SK-N-SH (cell line): Measurements from ENCODE around the gene KLC4.

ENCODE experiments used
- EP300 ChIP-seq, 2 experiments: IDR thresholded peaks; 2 replicates each; pipeline versions ENCODE4 v1.4.0 to v1.6.1; 2012; ENCODE audit warnings: borderline replicate concordance in 1 of 2, low read depth in 1 of 2, low read length in 1 of 2
- FOSL2 ChIP-seq: IDR thresholded peaks from 2 replicates; pipeline ENCODE4 v1.4.0; 2012; ENCODE audit warnings: low read depth, mild to moderate bottlenecking, moderate library complexity, borderline replicate concordance
- MAX ChIP-seq: IDR thresholded peaks from 2 replicates; pipeline ENCODE4 v1.4.0; 2012; ENCODE audit warnings: low read depth
- MXI1 ChIP-seq: IDR thresholded peaks from 2 replicates; pipeline ENCODE4 v1.6.1; 2012; ENCODE audit warnings: mild to moderate bottlenecking, low read depth, low read length, improper control_type of control experiment
- POLR2AphosphoS5 ChIP-seq: IDR thresholded peaks from 2 replicates; pipeline ENCODE4 v1.6.1; 2012; ENCODE audit warnings: low read depth, low read length
- TCF12 ChIP-seq: IDR thresholded peaks from 2 replicates; pipeline ENCODE4 v1.4.0; 2012
- YY1 ChIP-seq: IDR thresholded peaks from 2 replicates; pipeline ENCODE4 v1.4.0; 2012; ENCODE audit warnings: low read depth, mild to moderate bottlenecking
- TF ChIP-seq, protein P1 (sequence below): IDR thresholded peaks from 2 replicates; pipeline ENCODE4 v1.6.1; 2012; ENCODE audit warnings: mild to moderate bottlenecking, low read depth, low read length, moderate library complexity
- TF ChIP-seq, protein P2 (sequence below): fragments of 200-600 bp; sonication (generic); IDR thresholded peaks from 2 replicates; pipeline ENCODE4 v1.6.1; 2017; ENCODE audit warnings: antibody characterized with exemption, mild to moderate bottlenecking, moderate library complexity

GRCh38 chr6:43093436-43094289 lies 34.2 kb downstream of the KLC4 start:
- TF ChIP-seq, protein P1, sequence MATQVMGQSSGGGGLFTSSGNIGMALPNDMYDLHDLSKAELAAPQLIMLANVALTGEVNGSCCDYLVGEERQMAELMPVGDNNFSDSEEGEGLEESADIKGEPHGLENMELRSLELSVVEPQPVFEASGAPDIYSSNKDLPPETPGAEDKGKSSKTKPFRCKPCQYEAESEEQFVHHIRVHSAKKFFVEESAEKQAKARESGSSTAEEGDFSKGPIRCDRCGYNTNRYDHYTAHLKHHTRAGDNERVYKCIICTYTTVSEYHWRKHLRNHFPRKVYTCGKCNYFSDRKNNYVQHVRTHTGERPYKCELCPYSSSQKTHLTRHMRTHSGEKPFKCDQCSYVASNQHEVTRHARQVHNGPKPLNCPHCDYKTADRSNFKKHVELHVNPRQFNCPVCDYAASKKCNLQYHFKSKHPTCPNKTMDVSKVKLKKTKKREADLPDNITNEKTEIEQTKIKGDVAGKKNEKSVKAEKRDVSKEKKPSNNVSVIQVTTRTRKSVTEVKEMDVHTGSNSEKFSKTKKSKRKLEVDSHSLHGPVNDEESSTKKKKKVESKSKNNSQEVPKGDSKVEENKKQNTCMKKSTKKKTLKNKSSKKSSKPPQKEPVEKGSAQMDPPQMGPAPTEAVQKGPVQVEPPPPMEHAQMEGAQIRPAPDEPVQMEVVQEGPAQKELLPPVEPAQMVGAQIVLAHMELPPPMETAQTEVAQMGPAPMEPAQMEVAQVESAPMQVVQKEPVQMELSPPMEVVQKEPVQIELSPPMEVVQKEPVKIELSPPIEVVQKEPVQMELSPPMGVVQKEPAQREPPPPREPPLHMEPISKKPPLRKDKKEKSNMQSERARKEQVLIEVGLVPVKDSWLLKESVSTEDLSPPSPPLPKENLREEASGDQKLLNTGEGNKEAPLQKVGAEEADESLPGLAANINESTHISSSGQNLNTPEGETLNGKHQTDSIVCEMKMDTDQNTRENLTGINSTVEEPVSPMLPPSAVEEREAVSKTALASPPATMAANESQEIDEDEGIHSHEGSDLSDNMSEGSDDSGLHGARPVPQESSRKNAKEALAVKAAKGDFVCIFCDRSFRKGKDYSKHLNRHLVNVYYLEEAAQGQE = no peak
- TF ChIP-seq, protein P2, sequence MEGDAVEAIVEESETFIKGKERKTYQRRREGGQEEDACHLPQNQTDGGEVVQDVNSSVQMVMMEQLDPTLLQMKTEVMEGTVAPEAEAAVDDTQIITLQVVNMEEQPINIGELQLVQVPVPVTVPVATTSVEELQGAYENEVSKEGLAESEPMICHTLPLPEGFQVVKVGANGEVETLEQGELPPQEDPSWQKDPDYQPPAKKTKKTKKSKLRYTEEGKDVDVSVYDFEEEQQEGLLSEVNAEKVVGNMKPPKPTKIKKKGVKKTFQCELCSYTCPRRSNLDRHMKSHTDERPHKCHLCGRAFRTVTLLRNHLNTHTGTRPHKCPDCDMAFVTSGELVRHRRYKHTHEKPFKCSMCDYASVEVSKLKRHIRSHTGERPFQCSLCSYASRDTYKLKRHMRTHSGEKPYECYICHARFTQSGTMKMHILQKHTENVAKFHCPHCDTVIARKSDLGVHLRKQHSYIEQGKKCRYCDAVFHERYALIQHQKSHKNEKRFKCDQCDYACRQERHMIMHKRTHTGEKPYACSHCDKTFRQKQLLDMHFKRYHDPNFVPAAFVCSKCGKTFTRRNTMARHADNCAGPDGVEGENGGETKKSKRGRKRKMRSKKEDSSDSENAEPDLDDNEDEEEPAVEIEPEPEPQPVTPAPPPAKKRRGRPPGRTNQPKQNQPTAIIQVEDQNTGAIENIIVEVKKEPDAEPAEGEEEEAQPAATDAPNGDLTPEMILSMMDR = no peak
- TF ChIP-seq POLR2AphosphoS5 (no peak), EP300 (IDR thresholded peaks at IDR 0.05; ENCODE audit: borderline replicate concordance in 1 of 2, low read depth in 1 of 2, low read length in 1 of 2) (no peak), TCF12 (no peak), FOSL2 (no peak), YY1 (no peak), MXI1 (no peak), MAX (no peak)
